C4-2B (cell line): ENCODE data around the gene ACAD11.

Experiments used
- CTCF ChIP-seq: fragments of 450-650 bp; conservative IDR thresholded peaks from 2 replicates; pipeline ENCODE4 v1.5.1; 2017; ENCODE audit warnings: mild to moderate bottlenecking
- ZFX ChIP-seq: fragments of 450-650 bp; IDR thresholded peaks from 2 replicates; pipeline ENCODE4 v1.6.1; 2017

GRCh38 chr3:132537297-132537696 is 122.3 kb downstream of the ACAD11 start:
- TF ChIP-seq CTCF (peak; percentile 38), ZFX (no peak)
